Right lobe of liver (tissue), 6 donors: ENCODE measurements around the gene FIGNL1. TPM values are rescaled to one million over a fixed set of nuclear protein-coding genes. Genes with fewer than 3 reads are reported as not detected.

Source experiments
- ATAC-seq, 4 donors: fragments of 200-7000 bp; cut with Tn5 transposase; one replicate each; pipeline ENCODE4 v1.9.1; 2020; ENCODE audit warnings: mild to moderate bottlenecking in 4 of 4, moderate library complexity in 4 of 4
- DNase-seq, 3 donors: peaks; one replicate each; pipeline ENCODE4 v3.0.0-alpha.2; 2020
- H3K27ac ChIP-seq, 3 donors: fragments of 200-600 bp; one replicate each; pipeline ENCODE4 v1.8.0; 2022
- H3K27me3 ChIP-seq, 2 donors: fragments of 200-600 bp; one replicate each; pipeline ENCODE4 v1.8.0; 2022
- H3K36me3 ChIP-seq, 4 donors: fragments of 200-600 bp; sonication (generic) in 1 of 4; one replicate each; pipeline versions ENCODE4 v1.5.1 to v1.8.0; 2017 to 2022; ENCODE audit warnings: control low read depth in 1 of 4
- H3K4me1 ChIP-seq, 4 donors: fragments of 200-600 bp; sonication (generic) in 1 of 4; one replicate each; pipeline versions ENCODE4 v1.5.1 to v1.8.0; 2017 to 2022; ENCODE audit warnings: control low read depth in 1 of 4
- H3K4me3 ChIP-seq, 3 donors: fragments of 200-600 bp; one replicate each; pipeline ENCODE4 v1.8.0; 2022
- H3K9me3 ChIP-seq, 4 donors: fragments of 200-600 bp; sonication (generic) in 1 of 4; one replicate each; pipeline versions ENCODE4 v1.5.1 to v1.8.0; 2017 to 2022; ENCODE audit warnings: control low read depth in 1 of 4
- POLR2A ChIP-seq: fragments of 450-650 bp; IDR thresholded peaks from one replicate; pipeline ENCODE4 v1.6.1; 2017; ENCODE audit warnings: antibody characterized with exemption, mild to moderate bottlenecking
- whole genome bisulfite sequencing: methylation state at CpG from one replicate; pipeline ENCODE4 v1.1.6; 2018; ENCODE audit warnings: low coverage, low lambda C conversion rate; ENCODE audit not compliant: insufficient coverage; ENCODE audit errors: missing lambda C conversion rate; 5-methylcytosine and 5-hydroxymethylcytosine counted together
- intact Hi-C, 2 donors: fragments of 100-400 bp; cut with DNase I; formaldehyde crosslinking; loops; one replicate each; pipeline versions ENCODE4 v1.11.2 to v1.14.1; 2022
- total RNA-seq, 6 experiments: library from RNA; depleted of rRNA in 2 of 6; stranded (reverse); fragments of >200 nt in 2 of 6; fragmentation: NEBNext Ultra II Directional in 3 of 6; extraction: Animal tissue kit (Norgen Biotek cat#: 25700) in 3 of 6; gene quantifications; one replicate each; pipeline versions ENCODE4 v1.1.0 to v1.2.4, GENCODE V29; 2016 to 2023
- TF ChIP-seq, protein P1 (sequence below), 4 donors: fragments of 200-600 bp in 3 of 4; fragments of 450-650 bp in 1 of 4; IDR thresholded peaks; one replicate each; pipeline versions ENCODE4 v1.5.1 to v1.8.0; 2016 to 2022; ENCODE audit warnings: antibody characterized with exemption in 4 of 4, mild to moderate bottlenecking in 2 of 4
- donor health status: DM: no; HTN: yes; CAD: no.
- donor health status: DM: no; HTN: no; CAD: no.
- donor health status: DM: no; HTN: no; CAD: no.
- donor health status: DM: no; HTN: yes; CAD: no.
- donor health status: DM: no; HTN: yes; CAD: no.

The FIGNL1 gene
- total RNA-seq, 6 experiments from 2014 or later = 2.0 to 12.2 (median 4.4) TPM

DNA sequence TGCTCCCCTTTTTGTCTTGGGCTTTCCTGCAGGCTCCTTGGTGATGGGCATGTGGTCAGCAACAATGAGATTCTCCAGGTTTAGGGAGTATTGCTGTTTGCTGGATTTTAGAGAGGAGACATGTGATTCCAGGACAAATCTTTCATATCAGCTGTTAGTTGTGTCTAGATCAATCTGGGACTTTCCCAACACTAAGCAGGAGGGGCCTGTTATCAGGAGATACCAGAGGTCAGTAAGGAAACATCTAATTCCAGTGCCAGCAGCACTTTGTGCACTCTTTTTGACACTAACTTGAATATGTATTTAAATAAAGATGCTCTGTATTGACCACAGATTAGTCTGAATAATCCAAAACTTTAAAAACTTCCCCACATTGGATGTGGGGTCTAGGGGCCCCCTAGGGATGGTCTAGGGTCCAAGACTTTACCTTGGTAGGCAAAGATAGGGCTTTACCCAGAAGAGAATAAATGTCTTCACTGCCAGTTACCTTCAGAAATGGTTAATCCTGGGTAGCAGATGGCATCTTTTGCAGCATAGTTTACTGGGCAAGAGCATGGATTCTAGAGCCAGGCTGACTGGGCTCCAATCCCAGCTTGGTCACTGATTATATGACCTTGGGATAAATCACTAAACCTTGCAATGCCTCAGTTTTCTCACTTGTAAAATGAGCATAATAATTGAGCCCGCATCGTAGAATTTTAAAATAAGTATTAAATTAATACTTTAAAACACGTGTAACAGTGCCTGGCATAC, 6.4 kb upstream of the FIGNL1 start:
- WGBS = 40% methylated on average over 3 of the region's 3 CpGs
- intact Hi-C loops = no loop called here
- Histone ChIP-seq H3K36me3 (peaks cover 0 to 2% (median 0%) of the 10 kb centered on the region in 4 donors), H3K4me3 (no peak overlapping the region), H3K4me1 (peaks cover 0 to 10% (median 3%) of the 10 kb centered on the region in 4 donors), H3K9me3 (no peaks in the 10 kb centered on the region), H3K27me3 (no peaks in the 10 kb centered on the region), H3K27ac (peak overlapping the region; percentile 18 to 60 (median 57))
- TF ChIP-seq, protein P1, sequence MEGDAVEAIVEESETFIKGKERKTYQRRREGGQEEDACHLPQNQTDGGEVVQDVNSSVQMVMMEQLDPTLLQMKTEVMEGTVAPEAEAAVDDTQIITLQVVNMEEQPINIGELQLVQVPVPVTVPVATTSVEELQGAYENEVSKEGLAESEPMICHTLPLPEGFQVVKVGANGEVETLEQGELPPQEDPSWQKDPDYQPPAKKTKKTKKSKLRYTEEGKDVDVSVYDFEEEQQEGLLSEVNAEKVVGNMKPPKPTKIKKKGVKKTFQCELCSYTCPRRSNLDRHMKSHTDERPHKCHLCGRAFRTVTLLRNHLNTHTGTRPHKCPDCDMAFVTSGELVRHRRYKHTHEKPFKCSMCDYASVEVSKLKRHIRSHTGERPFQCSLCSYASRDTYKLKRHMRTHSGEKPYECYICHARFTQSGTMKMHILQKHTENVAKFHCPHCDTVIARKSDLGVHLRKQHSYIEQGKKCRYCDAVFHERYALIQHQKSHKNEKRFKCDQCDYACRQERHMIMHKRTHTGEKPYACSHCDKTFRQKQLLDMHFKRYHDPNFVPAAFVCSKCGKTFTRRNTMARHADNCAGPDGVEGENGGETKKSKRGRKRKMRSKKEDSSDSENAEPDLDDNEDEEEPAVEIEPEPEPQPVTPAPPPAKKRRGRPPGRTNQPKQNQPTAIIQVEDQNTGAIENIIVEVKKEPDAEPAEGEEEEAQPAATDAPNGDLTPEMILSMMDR (IDR thresholded peaks at IDR 0.05) = no peak
- TF ChIP-seq POLR2A = no peak
- ATAC-seq = peak; percentile 96 to 98 (median 97)
- no peak for DNase-seq

DNA sequence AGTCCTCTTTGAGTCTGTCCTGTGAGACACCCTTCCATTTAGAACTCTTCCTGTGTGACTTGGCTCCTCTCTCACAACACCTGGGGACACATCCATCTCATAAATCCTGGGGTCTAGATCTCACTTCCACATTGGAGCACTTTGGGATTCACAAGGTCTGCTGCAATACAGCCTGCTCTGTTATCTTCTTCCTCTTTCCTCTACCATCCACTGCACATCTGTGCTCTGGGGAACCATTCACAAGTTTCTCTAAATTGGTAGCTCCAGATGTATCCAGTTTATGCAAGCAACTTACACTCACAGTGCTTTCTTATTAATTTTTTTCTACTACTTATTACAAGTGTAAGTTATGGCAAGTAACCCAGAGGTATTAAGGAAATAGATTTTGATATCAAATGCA, 5.5 kb upstream of the FIGNL1 start:
- TF ChIP-seq, protein P1 (IDR thresholded peaks at IDR 0.05) = no peak
- no peak for TF ChIP-seq POLR2A
- Histone ChIP-seq H3K4me1 (peaks cover 0 to 10% (median 3%) of the 10 kb centered on the region in 4 donors), H3K4me3 (no peak overlapping the region), H3K36me3 (peaks cover 0 to 2% (median 0%) of the 10 kb centered on the region in 4 donors), H3K27ac (no peak overlapping the region), H3K27me3 (no peaks in the 10 kb centered on the region), H3K9me3 (no peaks in the 10 kb centered on the region)
- DNase-seq = no peak
- intact Hi-C loops = no loop called here
- ATAC-seq = peak in 1 of 4 donors; percentile 9

DNA sequence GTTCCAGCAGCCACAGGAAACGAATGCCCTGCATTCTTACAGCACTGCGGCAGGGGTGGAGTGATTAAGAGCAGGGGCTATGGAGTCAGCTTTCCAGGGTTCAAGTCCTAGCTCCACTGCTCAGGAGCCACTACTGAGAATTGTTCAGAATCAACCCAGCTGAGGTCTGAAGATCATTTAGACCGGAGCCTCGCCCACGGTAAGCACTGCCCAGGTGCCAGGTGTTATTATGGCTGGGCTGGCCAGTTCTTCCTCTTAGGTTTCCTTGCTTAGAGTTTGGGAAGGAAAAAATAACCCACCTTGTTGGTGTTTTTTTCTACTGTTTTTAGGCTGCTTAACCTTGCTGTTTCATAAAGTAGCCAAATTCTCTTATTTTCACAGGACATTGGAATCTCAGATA, 4.8 kb upstream of the FIGNL1 start:
- H3K27ac ChIP-seq = no peak overlapping the region
- intact Hi-C loops = no loop called here
- DNase-seq = no peak
- ATAC-seq = no peak
- TF ChIP-seq POLR2A = no peak
- TF ChIP-seq, protein P1 (IDR thresholded peaks at IDR 0.05) = no peak
- peaks cover 0 to 10% (median 3%) of the 10 kb centered on the region in 4 donors for H3K4me1 ChIP-seq
- no peaks in the 10 kb centered on the region for H3K27me3 ChIP-seq
- no peaks in the 10 kb centered on the region for H3K9me3 ChIP-seq
- peaks cover 0 to 2% (median 0%) of the 10 kb centered on the region in 4 donors for H3K36me3 ChIP-seq
- whole genome bisulfite sequencing = no CpG with 5 or more reads among the region's 5 CpGs
- H3K4me3 ChIP-seq = no peak overlapping the region

DNA sequence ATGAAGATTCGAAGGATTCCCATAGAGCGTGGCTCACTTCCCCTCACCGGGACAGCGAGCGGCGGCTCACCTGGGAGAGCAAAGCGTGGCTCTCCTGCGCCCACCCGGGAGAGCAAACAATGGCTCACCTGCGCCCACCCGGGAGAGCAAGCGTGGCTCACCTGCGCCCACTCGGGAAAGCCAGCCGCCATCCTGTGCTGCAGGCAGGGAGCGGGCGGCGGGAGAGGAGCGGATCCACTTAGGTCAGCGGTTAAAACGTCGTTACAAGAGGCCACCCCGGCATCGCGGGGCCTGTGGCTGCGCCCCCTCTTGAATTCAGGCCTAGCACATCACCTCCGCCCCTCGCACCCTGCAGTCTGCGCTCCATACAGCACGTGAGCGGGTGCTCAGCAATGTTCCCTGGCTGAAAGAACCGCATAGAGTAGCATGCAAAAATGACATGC, 461 bp upstream of the FIGNL1 start:
- DNase-seq = peak in 1 of 3 donors; percentile 30
- Histone ChIP-seq H3K9me3 (no peaks in the 10 kb centered on the region), H3K27me3 (no peaks in the 10 kb centered on the region), H3K36me3 (no peaks in the 10 kb centered on the region), H3K4me3 (peak overlapping the region; percentile 63 to 78 (median 75)), H3K4me1 (peaks cover 0 to 7% (median 2%) of the 10 kb centered on the region in 4 donors), H3K27ac (peak overlapping the region in 2 of 3 donors; percentile 63 to 67)
- peak; percentile 46 to 59 (median 48) for ATAC-seq
- intact Hi-C loops = no loop called here
- TF ChIP-seq, protein P1 (IDR thresholded peaks at IDR 0.05) = no peak
- no peak for TF ChIP-seq POLR2A
- 7% methylated on average over 12 of the region's 32 CpGs for WGBS
